HG03139 (cell line): ENCODE data around the gene PHF24.
"Not testable (repeated sequence)": the region's sequence is repeated elsewhere in the genome, so short reads cannot be mapped to it uniquely, and the experiment has no call there.

Experiments used
- ATAC-seq: cut with Tn5 transposase; IDR thresholded peaks from one replicate; pipeline ENCODE4 v1.9.1; 2021; ENCODE audit not compliant: unreplicated experiment

PHF24 gene

DNA sequence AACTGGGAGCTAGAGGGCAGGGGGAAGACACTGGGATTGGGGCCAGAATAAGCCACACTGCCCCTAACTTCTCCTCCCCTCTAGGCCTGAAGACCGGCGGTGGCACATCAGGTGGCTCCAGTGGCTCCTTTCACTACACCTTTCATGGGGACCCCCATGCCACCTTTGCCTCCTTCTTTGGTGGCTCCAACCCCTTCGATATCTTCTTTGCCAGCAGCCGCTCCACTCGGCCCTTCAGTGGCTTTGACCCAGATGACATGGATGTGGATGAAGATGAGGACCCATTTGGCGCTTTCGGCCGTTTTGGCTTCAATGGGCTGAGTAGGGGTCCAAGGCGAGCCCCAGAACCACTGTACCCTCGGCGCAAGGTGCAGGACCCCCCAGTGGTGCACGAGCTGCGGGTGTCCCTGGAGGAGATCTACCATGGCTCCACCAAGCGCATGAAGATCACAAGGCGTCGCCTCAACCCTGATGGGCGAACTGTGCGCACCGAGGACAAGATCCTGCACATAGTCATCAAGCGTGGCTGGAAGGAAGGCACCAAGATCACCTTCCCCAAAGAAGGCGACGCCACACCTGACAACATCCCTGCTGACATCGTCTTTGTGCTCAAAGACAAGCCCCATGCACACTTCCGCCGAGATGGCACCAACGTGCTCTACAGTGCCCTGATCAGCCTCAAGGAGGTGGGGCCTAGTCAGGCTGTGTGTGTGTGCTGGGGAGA lies 38.3 kb downstream of the PHF24 start:
- ATAC-seq: no peak

DNA sequence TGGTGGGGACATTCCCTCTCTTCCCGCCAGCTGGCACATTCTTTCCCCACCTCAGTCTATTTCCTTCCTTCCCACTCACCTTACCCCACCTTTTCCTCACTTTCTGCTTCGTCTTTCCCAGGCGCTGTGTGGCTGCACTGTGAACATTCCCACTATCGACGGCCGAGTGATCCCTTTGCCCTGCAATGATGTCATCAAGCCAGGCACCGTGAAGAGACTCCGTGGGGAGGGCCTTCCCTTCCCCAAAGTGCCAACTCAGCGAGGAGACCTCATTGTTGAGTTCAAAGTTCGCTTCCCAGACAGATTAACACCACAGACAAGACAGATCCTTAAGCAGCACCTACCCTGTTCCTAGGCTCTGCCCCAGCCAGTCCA lies 38.8 kb downstream of the PHF24 start:
- no peak for ATAC-seq

DNA sequence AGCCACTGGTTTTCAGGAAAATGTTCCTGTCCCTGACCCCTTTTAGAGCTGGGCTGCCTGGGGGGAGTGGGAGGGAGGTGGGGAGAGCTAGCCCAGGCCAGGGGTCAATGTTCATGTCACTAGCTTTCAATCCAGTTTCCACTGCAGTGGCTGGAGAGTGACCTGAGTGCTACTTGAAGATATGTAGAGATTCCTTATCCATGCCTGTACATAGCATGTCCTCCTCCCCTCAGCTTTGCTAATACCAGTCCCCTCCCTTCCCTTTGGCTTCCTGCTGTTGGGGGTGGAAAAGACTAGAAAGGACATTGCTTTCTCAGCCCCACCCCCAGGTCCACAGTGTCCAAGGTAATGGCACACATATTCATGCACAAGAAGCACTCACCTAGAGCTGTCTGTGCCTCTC lies 39.3 kb downstream of the PHF24 start:
- no peak for ATAC-seq

DNA sequence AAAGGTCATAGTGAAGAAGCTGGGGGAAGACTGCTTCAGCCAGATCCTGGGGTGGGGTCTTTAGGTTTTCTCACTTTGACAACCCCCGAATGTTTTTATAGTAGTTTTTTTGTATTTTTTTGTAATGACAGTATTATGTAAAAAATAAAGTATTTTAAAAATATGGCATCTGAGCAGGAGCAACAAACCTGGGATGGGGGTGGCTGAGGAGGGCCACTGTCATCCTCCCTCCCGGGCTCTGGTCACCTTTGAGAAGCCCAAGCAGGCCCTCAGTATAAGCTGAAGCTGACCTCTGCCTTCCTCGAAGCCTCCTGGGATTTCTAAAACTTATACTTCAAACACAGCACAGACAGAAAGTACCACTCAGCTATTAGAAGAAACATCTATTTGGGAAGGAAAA lies 40.2 kb downstream of the PHF24 start:
- ATAC-seq: no peak

DNA sequence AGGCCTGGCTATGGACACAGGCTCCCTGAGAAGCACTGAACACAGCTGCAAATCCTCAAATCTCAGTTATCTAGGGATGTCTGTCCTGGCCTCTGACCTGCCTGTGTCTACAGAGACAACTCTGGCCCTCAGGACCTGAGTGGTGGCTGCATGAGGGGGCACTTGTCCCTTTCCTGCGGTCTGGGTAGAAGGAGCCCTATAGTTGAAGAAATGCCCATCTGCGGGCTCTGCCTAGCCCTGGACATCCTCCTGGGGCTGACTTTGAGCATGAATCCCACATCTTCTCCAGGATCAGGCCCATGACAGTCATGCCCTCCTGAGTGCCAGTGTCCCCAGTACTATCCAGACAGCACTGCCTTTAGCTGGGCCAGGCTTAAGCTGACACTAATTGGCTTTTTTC lies 41.5 kb downstream of the PHF24 start:
- ATAC-seq: no peak

DNA sequence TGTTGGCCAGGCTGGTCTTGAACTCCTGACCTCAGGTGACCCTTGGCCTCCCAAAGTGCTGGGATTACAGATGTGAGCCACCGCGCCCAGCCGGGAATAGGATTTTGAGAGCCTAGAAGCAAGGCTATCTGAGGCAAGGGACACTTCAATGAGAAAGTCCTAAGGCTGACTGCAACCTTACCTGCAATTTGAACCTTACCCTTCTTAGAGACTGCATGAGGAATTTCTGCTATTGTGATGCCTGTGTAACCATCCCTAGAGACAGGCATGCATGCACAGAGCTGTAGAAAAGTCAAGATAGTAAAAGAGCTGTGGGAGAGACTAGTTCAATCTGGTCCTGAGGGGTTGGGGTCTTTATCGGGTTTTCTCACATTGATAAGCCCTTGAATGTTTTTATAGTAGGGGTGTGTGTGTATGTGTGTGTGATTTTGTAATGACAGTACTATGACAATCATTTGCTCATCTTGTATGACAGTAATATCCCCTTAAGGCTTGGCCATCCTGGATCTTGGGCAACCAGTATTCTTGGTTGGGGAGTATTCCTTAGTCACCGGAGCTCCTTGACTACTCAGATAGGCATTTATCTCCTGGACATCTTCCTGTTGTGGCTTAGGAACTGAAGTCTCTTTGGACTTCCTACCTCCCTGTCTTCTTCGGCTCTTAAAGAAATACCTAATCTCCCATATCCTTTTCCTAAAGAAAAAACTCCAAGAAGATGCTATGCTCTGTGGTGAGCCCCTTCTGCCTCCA lies 42.6 kb downstream of the PHF24 start:
- ATAC-seq: no peak

DNA sequence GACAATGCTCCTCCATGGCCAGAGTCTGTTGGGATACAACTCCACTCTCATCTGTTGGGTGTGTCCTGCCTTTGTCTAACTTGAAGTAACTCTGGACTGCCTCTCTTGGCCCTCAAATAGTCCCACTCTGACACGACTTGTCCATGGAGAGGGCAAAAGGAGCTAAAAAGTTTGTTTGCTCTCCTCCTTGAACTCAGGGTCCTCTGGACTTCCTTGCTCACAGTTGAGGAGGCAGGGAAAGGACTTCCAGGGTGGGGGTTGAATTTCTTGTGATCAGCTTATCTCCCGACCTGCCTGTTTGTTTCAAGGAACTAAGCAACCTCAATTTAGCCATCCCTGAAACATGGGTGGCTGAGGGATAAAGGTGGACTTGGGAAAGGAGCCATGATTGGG lies 43.2 kb downstream of the PHF24 start:
- ATAC-seq: no peak

DNA sequence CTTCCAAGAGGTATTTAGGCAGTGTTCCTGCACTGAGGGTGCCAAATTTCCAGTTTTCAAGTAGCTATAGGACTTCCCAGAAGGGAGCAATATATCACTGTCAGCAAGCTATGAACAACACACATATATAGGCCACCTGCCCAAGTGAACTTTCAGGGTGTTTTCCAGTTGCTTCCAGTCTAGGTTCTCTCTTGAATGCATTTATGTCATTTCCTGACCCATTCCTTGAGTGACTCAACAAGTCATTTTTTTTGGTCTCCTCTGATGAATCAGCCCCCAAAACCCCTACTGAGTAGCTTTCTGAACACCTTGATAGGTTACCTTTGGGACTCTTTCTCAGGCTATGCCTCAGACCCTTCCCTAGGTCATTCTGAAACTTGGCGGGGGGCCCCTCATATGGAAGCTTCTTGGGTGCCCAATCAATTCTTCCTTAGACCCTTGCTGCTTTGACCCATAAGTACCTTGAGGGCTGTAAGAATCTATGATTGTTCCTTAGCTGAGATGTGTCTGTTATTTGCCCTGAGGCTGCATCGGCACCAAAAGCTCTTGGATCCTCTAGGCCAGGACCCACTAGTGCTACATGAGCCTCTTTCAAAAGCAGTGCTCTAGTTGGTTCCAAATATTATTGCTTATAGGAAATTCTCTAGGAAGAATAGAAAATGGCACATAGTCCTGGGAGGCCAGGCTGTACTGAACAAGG lies 43.9 kb downstream of the PHF24 start:
- ATAC-seq: no peak

DNA sequence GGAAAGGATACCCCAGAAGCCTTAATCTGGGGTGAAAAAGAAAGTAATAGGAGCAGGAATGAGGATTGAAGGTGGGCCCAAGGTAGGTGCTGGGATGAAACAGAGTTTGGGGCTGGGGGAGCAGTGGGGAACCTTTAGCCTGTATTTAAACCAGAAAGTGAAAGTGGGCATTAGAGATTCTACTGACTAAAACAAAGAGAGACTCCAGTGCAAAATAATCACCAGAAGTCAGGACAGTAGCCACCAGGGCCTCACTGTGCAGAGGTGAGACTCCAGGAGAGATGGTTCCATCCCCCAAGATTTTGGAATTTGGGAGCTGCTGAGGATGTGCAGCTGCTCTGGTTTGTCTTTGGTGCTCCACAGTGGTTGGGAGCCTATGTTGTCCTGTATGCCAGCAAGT lies 44.5 kb downstream of the PHF24 start:
- ATAC-seq: no peak

DNA sequence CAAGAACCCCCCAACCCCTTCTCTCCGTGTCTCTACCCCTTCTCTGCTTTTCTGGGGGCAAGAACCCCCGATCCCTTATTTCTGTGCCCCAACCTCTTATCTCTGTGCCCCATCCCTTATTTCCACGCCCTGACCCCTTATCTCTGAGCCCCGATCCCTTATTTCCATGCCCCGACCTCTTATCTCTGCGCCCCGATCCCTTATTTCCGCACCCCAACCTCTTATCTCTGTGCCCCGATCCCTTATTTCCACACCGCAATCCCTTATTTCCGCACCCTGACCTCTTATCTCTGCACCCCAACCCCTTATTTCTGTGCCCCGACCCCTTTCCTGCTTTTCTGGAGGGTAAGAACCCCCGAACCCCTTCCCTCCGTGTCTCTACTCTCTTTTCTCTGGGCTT lies 46.2 kb downstream of the PHF24 start:
- ATAC-seq: not testable (repeated sequence)

DNA sequence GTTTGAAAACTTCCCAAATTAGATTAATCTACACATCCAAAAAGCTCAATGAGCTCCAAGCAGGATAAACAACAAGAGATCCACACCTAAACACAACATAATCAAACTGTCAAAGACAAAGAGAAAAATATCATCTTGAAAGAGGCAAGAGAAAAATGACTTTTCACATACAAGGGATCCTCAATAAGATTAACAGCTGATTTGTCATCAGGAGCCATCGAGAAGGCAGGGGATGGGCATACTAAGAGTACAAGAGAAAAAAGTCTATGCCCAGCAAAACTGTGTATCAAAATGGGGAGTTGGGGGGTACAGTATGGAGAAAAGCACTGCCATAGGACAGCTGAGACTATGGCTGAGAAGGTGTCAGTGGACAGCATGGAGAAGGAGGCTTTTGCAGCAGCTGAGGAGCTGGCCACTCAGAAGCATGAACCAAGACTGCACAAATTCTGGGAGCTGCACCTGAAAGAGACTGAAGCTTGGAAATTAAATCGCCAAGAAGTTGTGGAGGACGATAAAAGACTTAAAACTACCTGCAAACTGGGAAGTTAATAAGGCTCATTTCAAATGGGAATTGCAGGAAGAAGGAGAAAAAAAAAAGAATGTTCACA lies 52.4 kb downstream of the PHF24 start:
- no peak for ATAC-seq

DNA sequence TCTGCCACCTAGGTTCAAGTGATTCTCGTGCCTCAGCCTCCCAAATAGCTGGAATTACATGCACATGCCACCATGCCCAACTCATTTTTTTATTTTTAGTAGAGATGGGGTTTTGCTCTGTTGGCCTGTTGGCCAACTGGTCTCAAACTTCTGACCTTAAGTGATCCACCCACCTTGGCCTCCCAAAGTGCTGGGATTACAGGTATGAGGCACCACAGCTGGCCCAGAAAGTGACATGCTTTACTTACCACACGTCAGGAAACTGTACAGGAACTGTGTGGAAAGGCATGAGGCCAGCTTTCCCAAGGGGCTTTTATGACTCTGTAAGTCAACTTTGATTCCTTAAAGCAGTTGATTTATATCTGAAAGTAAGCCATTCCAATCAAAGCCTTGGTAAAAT lies 56.4 kb downstream of the PHF24 start:
- ATAC-seq: no peak

DNA sequence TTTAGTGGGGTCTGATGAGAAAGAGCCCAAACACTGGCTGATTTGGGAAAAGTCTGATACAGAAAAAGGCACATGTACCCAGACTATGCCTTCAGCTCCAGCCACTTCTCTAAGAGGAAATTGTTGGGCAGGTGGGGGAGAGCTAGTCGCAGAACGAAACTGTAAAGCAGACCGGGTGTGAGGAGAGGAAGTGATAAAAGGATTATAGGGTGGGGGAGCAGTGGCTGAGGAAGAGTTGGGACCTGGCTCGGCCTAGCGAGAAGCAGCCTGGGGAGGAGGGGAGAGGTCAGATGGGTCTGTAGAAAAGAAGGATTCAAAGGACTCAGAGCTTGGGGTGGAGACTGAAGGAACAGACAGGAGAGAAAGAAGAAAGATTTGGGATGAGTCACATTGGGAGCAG lies 65.4 kb downstream of the PHF24 start:
- ATAC-seq: not testable (repeated sequence)

DNA sequence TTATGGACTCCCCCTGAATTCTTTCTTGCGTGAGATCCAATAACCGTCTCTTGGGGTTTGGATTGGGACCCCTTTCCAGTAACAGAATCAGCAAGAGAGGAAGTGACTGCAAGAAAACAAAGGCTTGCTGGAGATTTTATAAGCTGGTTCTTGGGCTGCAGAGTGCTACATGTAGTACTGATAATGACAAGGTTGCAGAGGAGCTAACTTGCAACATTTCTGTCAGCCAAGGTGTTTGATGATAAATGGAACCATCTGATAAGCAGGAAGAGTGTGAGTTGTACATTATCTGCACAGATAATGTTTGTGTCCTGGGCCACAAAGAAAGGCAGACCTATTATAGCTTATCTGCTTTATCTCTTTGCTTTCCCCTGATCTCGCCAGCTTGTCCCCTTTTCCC lies 68.6 kb downstream of the PHF24 start:
- ATAC-seq: no peak

DNA sequence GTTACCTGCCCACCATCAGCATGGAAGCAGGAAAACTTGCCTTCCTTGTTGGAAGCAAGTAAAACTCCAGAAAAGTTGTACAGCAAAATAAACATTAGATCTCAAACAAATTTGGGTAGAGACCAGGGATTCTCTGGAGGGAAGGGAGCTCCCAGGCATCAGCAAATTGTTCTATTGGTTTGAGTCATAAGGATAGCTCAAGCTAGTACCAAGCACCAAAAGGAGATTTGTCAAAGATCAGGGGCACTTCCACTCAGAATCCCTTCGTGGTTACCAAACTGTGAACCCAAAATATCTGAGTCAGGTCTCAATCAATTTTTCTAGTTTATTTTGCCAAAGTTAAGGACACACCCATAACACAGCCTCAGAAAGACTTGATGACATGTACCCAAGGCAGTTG lies 69.3 kb downstream of the PHF24 start:
- ATAC-seq: no peak

DNA sequence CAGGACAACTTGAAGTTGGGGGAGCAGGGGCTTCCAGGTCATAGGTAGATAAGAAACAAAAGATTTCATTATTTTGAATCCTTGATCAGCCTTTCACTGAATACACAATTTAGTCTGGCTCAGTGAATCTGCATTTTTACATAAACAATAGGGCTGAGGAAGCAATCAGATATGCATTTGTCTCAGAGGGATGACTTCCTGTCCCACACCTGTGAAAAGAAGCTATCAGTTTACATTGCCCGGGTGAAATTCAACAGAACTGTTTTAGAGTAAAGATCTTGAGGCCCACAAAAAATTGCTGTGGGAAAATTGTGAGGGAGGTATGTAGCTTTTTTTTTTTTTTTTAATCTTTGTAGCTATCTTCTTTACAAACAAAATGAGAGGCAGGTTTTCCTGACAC lies 69.8 kb downstream of the PHF24 start:
- ATAC-seq: no peak

DNA sequence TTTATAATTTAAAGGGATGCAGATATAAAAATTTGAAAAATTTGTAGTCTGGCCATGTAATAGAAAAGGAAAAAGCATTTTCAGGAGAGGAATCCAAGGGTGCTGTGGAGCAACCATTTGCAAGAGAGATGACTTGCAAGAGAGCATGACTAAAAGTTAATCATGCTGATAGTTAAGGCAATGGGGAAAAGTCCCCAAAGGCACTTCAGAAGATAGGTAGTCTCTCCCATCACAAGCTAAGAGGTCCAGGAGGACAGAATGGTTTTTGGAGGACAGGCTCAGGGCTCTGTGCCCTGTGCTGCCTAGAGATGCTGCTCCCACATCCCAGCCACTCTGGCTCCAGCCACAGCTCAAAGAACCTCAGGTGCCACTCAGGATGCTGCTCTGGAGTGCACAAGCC lies 70.3 kb downstream of the PHF24 start:
- no peak for ATAC-seq

DNA sequence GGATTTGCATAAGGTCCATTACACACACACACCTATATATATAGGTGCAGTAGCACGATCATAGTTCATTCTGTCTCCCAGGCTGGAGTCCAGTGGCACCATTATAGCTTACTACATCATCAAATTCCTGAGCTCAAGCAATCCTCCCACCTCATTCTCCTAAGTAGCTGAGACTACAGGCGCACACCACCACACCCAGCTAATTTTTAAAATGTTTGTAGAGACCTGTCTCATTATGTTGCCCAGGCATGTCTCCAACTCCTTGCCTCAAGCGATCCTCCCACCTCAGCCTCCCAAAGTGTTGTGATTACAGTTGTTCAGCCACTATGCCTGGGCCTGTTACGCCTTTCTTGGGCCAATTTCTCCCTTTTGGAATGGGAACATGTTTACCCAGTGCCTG lies 71.2 kb downstream of the PHF24 start:
- ATAC-seq: no peak

DNA sequence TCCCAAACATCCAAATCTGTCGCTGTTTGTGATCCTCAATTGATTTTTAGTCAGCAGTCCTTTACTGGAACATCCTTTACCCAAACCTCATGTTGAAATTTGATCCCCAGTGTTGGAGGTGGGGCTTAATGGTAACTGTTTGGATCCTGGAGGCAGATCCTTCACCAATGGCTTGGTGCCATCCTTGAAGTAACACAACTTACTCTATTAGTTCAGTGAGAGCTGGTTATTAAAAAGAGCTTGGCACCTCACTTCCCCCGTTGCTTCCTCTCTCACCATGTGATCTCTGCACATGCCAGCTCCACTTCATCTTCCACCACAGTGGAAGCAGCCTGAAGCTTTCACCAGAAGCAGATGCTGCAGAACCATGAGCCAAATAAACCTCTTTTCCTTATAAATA lies 71.8 kb downstream of the PHF24 start:
- no peak for ATAC-seq
